Measurements from ENCODE around the gene HDGFL1. TPM values are rescaled to one million over a fixed set of nuclear protein-coding genes. Genes with fewer than 3 reads are reported as not detected.

Gene HDGFL1
- total RNA-seq, 4 donors from 2014 or later, result 0.30 TPM; not detected in 3

DNA sequence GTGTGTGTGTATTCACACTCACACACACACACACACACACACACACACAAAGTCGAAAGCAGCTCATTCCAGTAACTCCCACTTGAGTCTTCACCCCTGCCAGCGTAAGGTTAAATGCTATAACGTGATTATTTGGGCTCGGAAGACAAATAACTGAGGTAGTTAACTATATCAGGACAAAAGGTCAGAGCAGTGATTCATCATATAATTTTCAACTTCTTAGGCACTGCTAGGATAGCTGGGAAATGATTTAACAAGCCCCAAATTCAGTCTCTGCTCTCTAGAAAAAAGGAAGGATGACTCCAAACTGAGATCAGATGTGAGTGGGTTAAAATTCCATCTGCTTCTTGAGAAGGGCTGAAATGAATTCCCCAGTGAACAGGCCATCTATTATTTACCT is 30.7 kb downstream of the HDGFL1 start:
- WGBS, 2 donors, result 33 to 40% methylated on average over 4 of the region's 4 CpGs
- no peak for DNase-seq (ENCODE audit: low spot score in 2 of 2)
- peak overlapping the region in 1 of 4 donors; percentile 37 for H3K27ac ChIP-seq

GRCh38 chr6:22601984-22602383 is 32.6 kb downstream of the HDGFL1 start:
- no peak overlapping the region for H3K4me3 ChIP-seq
- no peaks in the 10 kb centered on the region for H3K9me3 ChIP-seq
- H3K27me3 ChIP-seq, result no peaks in the 10 kb centered on the region
- TF ChIP-seq EP300 (IDR thresholded peaks at IDR 0.05) (no peak), POLR2A (IDR thresholded peaks at IDR 0.05) (no peak)
- TF ChIP-seq, protein P1, sequence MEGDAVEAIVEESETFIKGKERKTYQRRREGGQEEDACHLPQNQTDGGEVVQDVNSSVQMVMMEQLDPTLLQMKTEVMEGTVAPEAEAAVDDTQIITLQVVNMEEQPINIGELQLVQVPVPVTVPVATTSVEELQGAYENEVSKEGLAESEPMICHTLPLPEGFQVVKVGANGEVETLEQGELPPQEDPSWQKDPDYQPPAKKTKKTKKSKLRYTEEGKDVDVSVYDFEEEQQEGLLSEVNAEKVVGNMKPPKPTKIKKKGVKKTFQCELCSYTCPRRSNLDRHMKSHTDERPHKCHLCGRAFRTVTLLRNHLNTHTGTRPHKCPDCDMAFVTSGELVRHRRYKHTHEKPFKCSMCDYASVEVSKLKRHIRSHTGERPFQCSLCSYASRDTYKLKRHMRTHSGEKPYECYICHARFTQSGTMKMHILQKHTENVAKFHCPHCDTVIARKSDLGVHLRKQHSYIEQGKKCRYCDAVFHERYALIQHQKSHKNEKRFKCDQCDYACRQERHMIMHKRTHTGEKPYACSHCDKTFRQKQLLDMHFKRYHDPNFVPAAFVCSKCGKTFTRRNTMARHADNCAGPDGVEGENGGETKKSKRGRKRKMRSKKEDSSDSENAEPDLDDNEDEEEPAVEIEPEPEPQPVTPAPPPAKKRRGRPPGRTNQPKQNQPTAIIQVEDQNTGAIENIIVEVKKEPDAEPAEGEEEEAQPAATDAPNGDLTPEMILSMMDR (IDR thresholded peaks at IDR 0.05), result no peak
- no peak for DNase-seq (ENCODE audit: low spot score in 2 of 2)
- no peak overlapping the region for H3K27ac ChIP-seq
- peaks cover 0 to 6% (median 0%) of the 10 kb centered on the region in 4 donors for H3K4me1 ChIP-seq
- 86 to 91% methylated on average over 5 of the region's 5 CpGs for WGBS, 2 donors
- H3K36me3 ChIP-seq, result no peaks in the 10 kb centered on the region

More for the DNA sequence above, 30.7 kb downstream of the HDGFL1 start:
- no peak overlapping the region for H3K4me3 ChIP-seq
- H3K36me3 ChIP-seq, result no peaks in the 10 kb centered on the region
- TF ChIP-seq, protein P1 (IDR thresholded peaks at IDR 0.05), result no peak
- TF ChIP-seq POLR2A (IDR thresholded peaks at IDR 0.05) (no peak), EP300 (IDR thresholded peaks at IDR 0.05) (no peak)
- peaks cover 0 to 6% (median 0%) of the 10 kb centered on the region in 4 donors for H3K4me1 ChIP-seq
- H3K9me3 ChIP-seq, result no peaks in the 10 kb centered on the region
- no peaks in the 10 kb centered on the region for H3K27me3 ChIP-seq

- Histone ChIP-seq H3K9me3 (no peaks in the 10 kb centered on the region), H3K27me3 (no peaks in the 10 kb centered on the region), H3K36me3 (no peaks in the 10 kb centered on the region), H3K27ac (no peak overlapping the region), H3K4me1 (no peaks in the 10 kb centered on the region), H3K4me3 (no peak overlapping the region)
- TF ChIP-seq POLR2A (IDR thresholded peaks at IDR 0.05) (no peak), EP300 (IDR thresholded peaks at IDR 0.05) (no peak)
- TF ChIP-seq, protein P1 (IDR thresholded peaks at IDR 0.05), result no peak
- 91 to 99% methylated on average over 2 of the region's 2 CpGs for WGBS, 2 donors
- DNase-seq (ENCODE audit: low spot score in 2 of 2), result no peak
These were observed 36.4 kb downstream of the HDGFL1 start for GRCh38 chr6:22605736-22606135.

DNA sequence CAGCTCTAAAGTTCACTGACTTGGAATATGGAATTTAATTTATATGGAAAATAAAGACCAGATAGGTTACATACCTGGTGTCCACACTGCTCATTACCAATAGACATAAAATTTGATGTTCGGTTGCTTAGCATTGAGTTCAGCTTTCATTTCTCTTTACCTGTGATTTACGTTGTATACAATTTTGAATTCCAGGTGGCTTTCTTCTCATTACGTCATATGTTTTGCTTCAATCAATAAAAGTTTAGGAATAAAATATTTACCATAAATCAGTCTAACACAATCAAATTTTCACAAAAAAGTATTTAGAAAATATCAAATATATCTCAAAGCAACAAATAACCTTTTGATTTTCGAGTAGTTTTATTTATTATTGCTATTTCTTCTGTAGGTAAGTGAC is 40.8 kb downstream of the HDGFL1 start:
- WGBS, 2 donors, result 95 to 96% methylated on average over 4 of the region's 4 CpGs
- no peak overlapping the region for H3K27ac ChIP-seq
- TF ChIP-seq EP300 (IDR thresholded peaks at IDR 0.05), result no peak
- TF ChIP-seq, protein P1 (IDR thresholded peaks at IDR 0.05), result no peak
- no peak for TF ChIP-seq POLR2A (IDR thresholded peaks at IDR 0.05)
- peaks cover 0 to 10% (median 0%) of the 10 kb centered on the region in 4 donors for H3K4me1 ChIP-seq
- no peak overlapping the region for H3K4me3 ChIP-seq
- H3K27me3 ChIP-seq, result no peaks in the 10 kb centered on the region
- DNase-seq (ENCODE audit: low spot score in 2 of 2), result no peak
- H3K9me3 ChIP-seq, result no peaks in the 10 kb centered on the region
- H3K36me3 ChIP-seq, result no peaks in the 10 kb centered on the region

DNA sequence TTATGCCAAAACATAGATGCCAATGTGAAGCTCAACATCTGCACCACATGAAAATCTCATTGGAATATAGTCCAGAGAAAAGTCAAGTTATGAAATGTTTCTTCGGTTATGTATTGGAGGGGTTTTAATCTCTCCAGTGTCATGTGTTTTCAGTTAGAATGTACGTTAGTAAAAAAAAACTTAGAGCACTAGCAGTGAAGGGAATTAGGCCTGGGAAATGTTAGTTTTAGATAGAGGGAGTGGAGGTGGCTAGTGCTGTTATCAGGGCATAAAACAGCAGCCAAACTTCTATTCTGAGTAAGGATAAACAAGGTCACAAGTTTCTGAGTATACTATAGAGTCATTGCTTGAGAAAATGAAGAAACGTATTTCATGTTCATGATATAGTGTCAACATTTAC is 42.9 kb downstream of the HDGFL1 start:
- no peaks in the 10 kb centered on the region for H3K27me3 ChIP-seq
- TF ChIP-seq EP300 (IDR thresholded peaks at IDR 0.05) (no peak), POLR2A (IDR thresholded peaks at IDR 0.05) (no peak)
- TF ChIP-seq, protein P1 (IDR thresholded peaks at IDR 0.05), result no peak
- 37 to 45% methylated on average over 3 of the region's 3 CpGs for WGBS, 2 donors
- peaks cover 0 to 10% (median 0%) of the 10 kb centered on the region in 4 donors for H3K4me1 ChIP-seq
- peaks cover 0 to 13% (median 0%) of the 10 kb centered on the region in 4 donors for H3K9me3 ChIP-seq
- DNase-seq (ENCODE audit: low spot score in 2 of 2), result no peak
- no peak overlapping the region for H3K4me3 ChIP-seq
- H3K27ac ChIP-seq, result no peak overlapping the region
- H3K36me3 ChIP-seq, result no peaks in the 10 kb centered on the region

Data from tibial nerve (tissue), 4 donors.